Measurements from ENCODE around the gene DXO.

GRCh38 chr6:31927863-31928671 lies 43.9 kb downstream of the DXO start:
- TF ChIP-seq CTCF (IDR thresholded peaks at IDR 0.05) (no peak), EZH2 (IDR thresholded peaks at IDR 0.05; ENCODE audit: borderline replicate concordance, insufficient read depth, low read depth, low read length, poor library complexity, severe bottlenecking) (no peak)

All from B cell (primary cell).